Right lobe of liver (tissue), 4 donors: ENCODE measurements around the gene ST3GAL5.

Experiments used
- POLR2A ChIP-seq: fragments of 450-650 bp; IDR thresholded peaks from one replicate; pipeline ENCODE4 v1.6.1; 2017; ENCODE audit warnings: antibody characterized with exemption, mild to moderate bottlenecking
- TF ChIP-seq, protein P1 (sequence below), 4 donors: fragments of 200-600 bp in 3 of 4; fragments of 450-650 bp in 1 of 4; IDR thresholded peaks; one replicate each; pipeline versions ENCODE4 v1.5.1 to v1.8.0; 2016 to 2022; ENCODE audit warnings: antibody characterized with exemption in 4 of 4, mild to moderate bottlenecking in 2 of 4
- donor health status: DM: no; HTN: no; CAD: no.
- donor health status: DM: no; HTN: no; CAD: no.
- donor health status: DM: no; HTN: yes; CAD: no.

DNA sequence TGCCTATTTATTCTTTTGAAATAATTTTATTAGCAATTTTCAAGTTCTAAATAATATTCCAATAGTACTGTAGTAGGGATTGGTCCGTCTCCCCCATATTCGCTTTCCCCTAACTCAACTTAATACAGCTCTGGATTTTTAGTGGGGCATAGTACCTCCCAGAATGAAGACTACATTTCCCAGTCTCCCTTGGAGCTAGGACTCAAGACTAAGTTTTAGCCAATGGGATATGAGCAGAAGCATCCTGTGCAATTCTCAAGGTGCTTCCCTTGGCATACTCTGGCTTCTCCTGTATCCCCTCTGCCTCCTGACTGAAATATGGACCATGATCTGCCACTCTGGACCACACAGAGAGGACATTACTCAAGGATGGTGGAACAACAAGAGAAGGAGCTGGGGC, 24.1 kb downstream of the ST3GAL5 start:
- TF ChIP-seq, protein P1, sequence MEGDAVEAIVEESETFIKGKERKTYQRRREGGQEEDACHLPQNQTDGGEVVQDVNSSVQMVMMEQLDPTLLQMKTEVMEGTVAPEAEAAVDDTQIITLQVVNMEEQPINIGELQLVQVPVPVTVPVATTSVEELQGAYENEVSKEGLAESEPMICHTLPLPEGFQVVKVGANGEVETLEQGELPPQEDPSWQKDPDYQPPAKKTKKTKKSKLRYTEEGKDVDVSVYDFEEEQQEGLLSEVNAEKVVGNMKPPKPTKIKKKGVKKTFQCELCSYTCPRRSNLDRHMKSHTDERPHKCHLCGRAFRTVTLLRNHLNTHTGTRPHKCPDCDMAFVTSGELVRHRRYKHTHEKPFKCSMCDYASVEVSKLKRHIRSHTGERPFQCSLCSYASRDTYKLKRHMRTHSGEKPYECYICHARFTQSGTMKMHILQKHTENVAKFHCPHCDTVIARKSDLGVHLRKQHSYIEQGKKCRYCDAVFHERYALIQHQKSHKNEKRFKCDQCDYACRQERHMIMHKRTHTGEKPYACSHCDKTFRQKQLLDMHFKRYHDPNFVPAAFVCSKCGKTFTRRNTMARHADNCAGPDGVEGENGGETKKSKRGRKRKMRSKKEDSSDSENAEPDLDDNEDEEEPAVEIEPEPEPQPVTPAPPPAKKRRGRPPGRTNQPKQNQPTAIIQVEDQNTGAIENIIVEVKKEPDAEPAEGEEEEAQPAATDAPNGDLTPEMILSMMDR (IDR thresholded peaks at IDR 0.05): no peak
- TF ChIP-seq POLR2A: no peak
